ENCODE data around the gene ZNF629.
"Not testable (repeated sequence)": the region's sequence is repeated elsewhere in the genome, so short reads cannot be mapped to it uniquely, and the experiment has no call there.

Gene ZNF629

GRCh38 chr16:30786936-30787612, at the start of gene ZNF629:
TSS of gene ZNF629 (minus strand) at chr16:30787205. CDS start at chr16:30784482, 2,723 bp downstream.
- peak; percentile 52 to 71 for DNase-seq

GRCh38 chr16:30834130-30834740, 47.2 kb upstream of the ZNF629 start:
- no peak for DNase-seq

- DNase-seq: no peak
Observed at GRCh38 chr16:30830072-30830417, 43.0 kb upstream of the ZNF629 start.

DNA sequence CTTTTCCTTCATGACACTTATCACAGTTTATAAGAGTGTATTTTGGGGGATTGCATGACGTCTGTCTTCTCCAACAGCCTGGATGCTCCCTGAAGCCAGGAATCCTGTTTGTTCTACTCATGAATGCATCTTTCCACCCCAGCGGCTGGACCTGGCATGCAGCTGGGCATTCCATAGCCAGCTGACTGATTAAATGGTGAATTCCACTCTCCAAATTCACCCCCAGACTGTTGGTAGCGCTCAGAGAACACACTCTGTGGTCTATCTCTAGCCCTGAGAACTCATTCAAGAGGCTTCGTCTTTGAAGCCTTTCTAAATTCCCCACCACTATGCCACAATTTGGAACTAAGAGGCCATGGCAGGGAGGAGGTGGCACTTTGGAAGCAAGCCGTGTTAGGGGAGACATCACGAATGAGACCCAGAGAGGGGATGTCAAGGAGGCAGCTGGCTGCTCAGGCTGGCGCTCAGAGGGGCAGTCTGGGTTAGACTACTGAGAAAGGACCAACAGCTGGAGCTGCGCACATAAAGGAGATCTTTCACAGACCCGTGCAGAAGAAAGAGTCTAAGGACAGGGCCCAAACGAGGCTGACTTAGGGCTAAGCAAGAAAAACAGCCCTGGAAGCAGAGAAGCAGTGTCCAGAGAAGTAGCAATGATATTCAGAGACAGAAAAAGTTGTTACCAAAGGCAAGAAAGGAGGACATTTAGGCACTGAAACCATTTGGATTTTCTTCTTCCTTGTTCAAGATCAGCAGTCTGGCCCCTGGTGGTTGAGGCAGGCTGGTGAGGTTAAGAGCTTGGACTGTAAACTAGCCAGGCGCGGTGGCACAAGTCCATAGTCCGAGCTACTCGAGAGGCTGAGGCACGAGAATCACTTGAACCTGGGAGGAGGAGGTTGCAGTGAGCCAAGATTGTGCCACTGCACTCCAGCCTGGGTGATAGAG, 42.4 kb upstream of the ZNF629 start:
- no peak for DNase-seq

DNA sequence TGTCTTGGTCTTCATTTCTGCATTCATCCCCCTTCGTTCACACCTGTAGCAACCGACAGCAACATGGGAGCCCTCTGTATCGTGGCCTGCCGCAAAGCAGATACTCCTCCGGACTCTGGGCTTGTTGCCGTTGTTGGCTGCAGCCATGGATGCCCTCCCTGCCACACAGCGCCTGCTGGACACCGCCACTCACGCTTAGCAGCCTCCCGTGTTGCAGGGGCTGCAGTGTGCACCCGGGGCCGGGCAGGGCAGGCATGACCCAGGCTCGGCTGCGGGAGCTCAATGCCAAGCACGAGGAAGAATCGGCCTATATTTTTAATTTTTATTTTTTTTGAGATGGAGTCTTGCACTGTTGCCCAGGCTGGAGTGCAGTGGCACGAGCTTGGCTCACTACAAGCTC, 34.9 kb upstream of the ZNF629 start:
- DNase-seq: no peak

DNA sequence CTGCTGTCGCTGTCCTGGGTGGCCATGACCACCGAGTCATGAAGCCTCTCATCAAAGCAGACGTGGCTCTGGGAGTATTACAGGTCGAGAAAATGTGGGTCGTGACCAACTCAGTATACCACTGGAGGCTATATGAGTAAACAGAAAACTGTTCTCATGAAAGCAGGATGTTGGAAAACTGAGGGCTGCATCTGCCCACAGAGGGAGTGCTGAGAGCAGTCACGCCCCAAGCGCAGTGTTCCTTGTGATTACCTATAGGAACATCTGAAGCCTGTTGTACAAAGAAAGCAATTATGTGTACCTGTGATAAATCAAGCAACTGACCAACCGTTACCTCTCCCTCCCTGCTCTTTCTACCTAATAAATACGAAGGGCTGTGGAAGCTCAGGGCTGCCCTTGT, 34.4 kb upstream of the ZNF629 start:
- not testable (repeated sequence) for DNase-seq

GRCh38 chr16:30820952-30821421, 34.0 kb upstream of the ZNF629 start:
- DNase-seq: no peak

GRCh38 chr16:30816769-30817168, 29.8 kb upstream of the ZNF629 start:
- no peak for DNase-seq

DNA sequence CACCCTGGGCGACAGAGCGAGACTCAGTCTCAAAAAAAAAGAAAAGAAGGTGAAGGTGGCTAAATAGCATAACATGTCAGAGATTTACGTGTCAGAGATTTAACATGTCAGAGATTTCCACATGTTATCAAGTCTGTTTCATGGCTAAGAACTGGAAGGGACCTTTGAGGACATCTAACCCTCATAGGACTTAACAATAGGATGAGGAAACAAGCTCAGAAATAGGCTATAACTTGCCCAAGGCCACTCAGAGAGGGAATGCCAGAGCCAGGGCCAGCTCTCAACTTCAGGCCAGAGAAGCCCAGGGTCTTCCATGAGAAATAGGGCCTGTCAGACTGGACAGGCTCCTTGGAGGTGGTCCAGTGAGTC, 26.8 kb upstream of the ZNF629 start:
- no peak for DNase-seq

GRCh38 chr16:30809675-30810074, 22.7 kb upstream of the ZNF629 start:
- not testable (repeated sequence) for DNase-seq

GRCh38 chr16:30808890-30809426, 22.0 kb upstream of the ZNF629 start:
- not testable (repeated sequence) for DNase-seq

DNA sequence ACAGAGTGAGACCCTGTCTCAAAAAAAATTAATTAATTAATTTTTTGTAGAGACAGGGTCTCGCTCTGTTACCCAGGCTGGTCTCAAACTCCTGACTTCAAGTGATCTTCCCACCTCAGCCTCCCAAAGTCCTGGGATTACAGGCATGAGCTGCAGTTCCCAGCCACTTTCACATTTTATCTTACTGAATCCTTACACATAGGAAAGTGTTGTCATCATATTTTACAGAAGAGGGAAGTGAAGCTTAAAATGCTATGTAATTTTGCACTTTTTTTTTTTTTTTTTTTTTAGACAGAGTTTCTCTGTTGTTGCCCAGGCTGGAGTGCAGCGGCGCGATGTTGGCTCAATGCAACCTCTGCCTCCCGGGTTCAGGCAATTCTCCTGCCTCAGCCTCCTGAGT, 21.1 kb upstream of the ZNF629 start:
- no peak for DNase-seq

- peak; percentile 24 to 76 for DNase-seq
Observed at GRCh38 chr16:30805370-30806169, 18.6 kb upstream of the ZNF629 start.

- DNase-seq: no peak
Observed at GRCh38 chr16:30805056-30805369, 18.0 kb upstream of the ZNF629 start.

DNA sequence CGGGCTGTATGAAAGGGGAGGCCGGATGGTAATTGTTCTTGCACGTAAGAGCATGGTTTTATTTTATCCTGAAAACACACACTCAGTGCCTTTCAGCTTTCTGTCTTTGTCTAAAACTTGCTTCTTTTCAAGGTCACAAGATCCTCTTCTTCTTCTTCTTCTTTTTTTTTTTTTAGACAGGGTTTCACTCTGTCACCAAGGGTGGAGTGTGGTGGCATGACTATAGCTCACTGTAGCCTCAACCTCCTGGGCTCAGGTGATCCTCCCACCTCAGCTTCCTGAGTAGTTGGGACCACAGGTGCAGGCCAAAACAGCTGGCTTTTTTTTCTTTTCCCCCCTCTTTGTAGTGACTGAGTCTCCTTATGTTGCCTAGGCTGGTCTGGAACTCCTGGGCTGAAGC, 15.9 kb upstream of the ZNF629 start:
- no peak for DNase-seq

DNA sequence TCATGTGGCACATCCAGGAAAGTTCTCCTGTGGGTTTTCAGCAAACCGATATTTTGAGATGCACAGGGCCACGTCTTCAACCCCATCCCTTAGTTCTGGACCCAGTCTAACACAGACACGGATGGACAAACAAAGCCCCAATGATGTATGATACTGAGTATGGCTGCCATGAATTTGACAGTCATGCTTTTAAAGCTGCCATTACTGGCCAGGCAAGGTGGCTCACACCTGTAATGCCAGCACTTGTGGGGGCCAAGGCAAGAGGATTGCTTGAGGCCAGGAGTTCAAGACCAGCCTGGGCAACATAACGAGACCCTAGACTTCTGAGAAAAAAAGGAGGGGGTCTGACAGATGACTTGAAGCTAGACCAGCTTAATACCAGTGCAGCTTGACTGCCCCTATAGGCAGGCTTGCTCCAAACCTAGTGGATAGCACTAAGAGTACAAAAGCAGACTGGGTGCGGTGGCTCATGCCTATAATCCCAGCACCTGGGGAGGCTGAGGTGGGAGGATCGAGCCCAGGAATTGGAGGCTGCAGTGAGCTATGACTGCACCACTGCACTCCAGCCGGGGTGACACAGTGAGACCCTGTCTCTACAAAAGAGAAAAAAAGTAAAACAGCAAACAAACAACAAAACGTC, 10.8 kb upstream of the ZNF629 start:
- DNase-seq: no peak

GRCh38 chr16:30794634-30795033, 7.6 kb upstream of the ZNF629 start:
- no peak for DNase-seq

DNA sequence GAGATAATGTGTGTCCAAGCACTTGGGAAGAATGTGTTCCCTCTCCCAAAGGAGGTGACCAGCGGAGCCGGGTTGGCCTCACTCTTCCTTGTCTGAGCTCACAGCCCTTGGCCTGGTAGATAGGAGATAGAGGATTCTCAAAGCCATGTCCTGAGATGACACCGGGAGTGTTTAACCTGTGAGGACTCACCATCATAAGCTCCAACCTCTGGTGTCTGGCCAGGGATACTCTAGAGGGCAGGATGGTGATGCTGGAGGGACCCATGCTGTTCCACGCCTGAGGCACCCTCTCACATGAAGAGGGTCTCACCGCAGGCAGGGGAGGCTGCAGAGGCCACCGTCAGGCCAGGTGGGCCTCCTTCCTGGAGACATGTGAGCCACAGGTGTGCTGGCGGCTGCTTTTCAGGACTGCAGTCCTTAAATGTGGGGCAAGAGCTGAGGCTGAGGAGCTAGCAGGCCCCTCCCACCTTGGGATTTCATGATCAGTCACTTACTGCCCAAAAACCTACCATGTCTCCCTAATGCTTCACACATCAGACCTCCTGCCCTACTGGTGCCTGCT, 6.6 kb upstream of the ZNF629 start:
- no peak for DNase-seq

DNA sequence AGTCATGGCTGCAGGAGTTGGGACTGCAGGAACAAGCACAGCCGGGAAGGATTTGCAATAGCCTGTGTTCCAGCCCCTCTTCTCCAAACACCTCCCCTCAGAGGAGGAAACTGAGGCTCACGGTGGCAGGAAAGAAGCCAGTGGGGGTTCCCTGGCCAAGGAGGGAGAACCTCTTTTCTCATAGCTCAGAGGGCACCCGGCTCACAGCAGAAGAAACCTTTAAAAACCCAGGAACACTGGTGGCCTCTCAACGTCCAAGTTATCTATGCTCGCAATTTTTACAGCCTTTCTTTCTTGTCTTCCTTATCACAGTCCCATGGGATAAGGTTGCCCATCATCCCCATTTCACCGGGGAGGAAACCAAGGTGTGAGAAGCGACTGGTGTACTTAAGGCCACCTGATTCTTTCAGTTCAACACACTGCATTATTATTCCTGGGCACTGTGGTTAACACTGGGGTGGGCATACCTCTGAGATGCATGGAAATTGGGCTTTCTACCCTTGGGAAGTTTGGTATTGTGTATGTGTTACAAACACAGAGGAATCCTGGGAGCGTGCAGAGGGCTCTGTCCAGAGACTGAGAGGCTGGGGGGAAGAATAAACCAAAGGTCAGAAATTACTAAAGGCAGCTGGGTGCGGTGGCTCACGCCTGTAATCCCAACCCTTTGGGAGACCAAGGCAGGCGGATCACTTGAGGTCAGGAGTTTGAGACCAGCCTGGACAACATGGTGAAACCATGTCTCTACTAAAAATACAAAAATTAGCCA, 791 bp upstream of the ZNF629 start:
- DNase-seq: no peak

GRCh38 chr16:30786115-30786935, 680 bp downstream of the ZNF629 start:
- DNase-seq: no peak

Data from NCI-H446 (cell line).